Body of pancreas (tissue), 4 donors: ENCODE results near the gene WNT11.

Source experiments
- CTCF ChIP-seq, 7 experiments: fragments of 450-650 bp in 4 of 7; fragments of 200-600 bp in 3 of 7; sonication (generic) in 3 of 7; IDR thresholded peaks; one replicate each; pipeline ENCODE4 v1.5.1; 2016 to 2019; ENCODE audit warnings: antibody characterized with exemption in 7 of 7
- POLR2A ChIP-seq, 3 donors: fragments of 450-650 bp; IDR thresholded peaks; one replicate each; pipeline ENCODE4 v1.6.1; 2016; ENCODE audit warnings: antibody characterized with exemption in 3 of 3, mild to moderate bottlenecking in 2 of 3

GRCh38 chr11:76206077-76206326, 300 bp downstream of the WNT11 start:
- no peak for TF ChIP-seq POLR2A (IDR thresholded peaks at IDR 0.05)
- TF ChIP-seq CTCF (IDR thresholded peaks at IDR 0.05), result no peak
